Smooth muscle cell (in vitro differentiated cells): ENCODE measurements around the gene TPI1. TPM values are rescaled to one million over a fixed set of nuclear protein-coding genes. Genes with fewer than 3 reads are reported as not detected.

Experiments used
- DNase-seq: peaks from one replicate; lab custom pipeline; 2025; ENCODE audit not compliant: unreplicated experiment; lab: John Stamatoyannopoulos, UW
- H2AFZ ChIP-seq: fragments of 200-600 bp; sonication (generic); 2 replicates; pipeline ENCODE4 v1.6.0; 2016; ENCODE audit warnings: antibody characterized with exemption, low read depth, mild to moderate bottlenecking
- H3F3A ChIP-seq: fragments of 200-600 bp; sonication (generic); 2 replicates; pipeline ENCODE4 v1.6.0; 2017; ENCODE audit warnings: antibody characterized with exemption, low read depth
- H3K27ac ChIP-seq: fragments of 200-600 bp; sonication (generic); 2 replicates; pipeline ENCODE4 v1.5.1; 2016; ENCODE audit warnings: low read depth, mild to moderate bottlenecking
- H3K27me3 ChIP-seq: fragments of 200-600 bp; sonication (generic); 2 replicates; pipeline ENCODE4 v1.6.1; 2016; ENCODE audit warnings: low read depth, mild to moderate bottlenecking
- H3K36me3 ChIP-seq: fragments of 200-600 bp; sonication (generic); 2 replicates; pipeline ENCODE4 v1.5.1; 2016; ENCODE audit warnings: low read depth
- H3K4me1 ChIP-seq: fragments of 200-600 bp; sonication (generic); 2 replicates; pipeline ENCODE4 v1.5.1; 2016; ENCODE audit warnings: low read depth
- H3K4me2 ChIP-seq: fragments of 200-600 bp; sonication (generic); 2 replicates; pipeline ENCODE4 v1.6.0; 2016; ENCODE audit warnings: mild to moderate bottlenecking
- H3K4me3 ChIP-seq: fragments of 200-600 bp; sonication (generic); 2 replicates; pipeline ENCODE4 v1.5.1; 2016; ENCODE audit warnings: mild to moderate bottlenecking
- H3K79me2 ChIP-seq: fragments of 200-600 bp; sonication (generic); 2 replicates; pipeline ENCODE4 v1.6.0; 2016; ENCODE audit warnings: low read depth, mild to moderate bottlenecking
- H3K9ac ChIP-seq: fragments of 200-600 bp; sonication (generic); 2 replicates; pipeline ENCODE4 v1.6.0; 2016; ENCODE audit warnings: low read depth
- H3K9me3 ChIP-seq: fragments of 200-600 bp; sonication (generic); replicated peaks from 2 replicates; pipeline ENCODE4 v1.5.1; 2016; ENCODE audit warnings: low read depth
- H4K20me1 ChIP-seq: fragments of 200-600 bp; sonication (generic); 2 replicates; pipeline ENCODE4 v1.6.0; 2016; ENCODE audit warnings: low read depth
- WGBS: methylation state at CpG from one replicate; pipeline ENCODE4 v1.1.7; 2016; ENCODE audit warnings: low lambda C conversion rate; 5-methylcytosine and 5-hydroxymethylcytosine counted together
- polyA plus RNA-seq: library from polyadenylated mRNA; unstranded; fragments of >200 nt; fragmentation: Nextera tagmentation; extraction: Ambion mirVana; gene quantifications from 2 replicates; pipeline ENCODE4 v1.2.1, GENCODE V29; 2016
- total RNA-seq: library from RNA; depleted of rRNA; stranded (reverse); fragments of >200 nt; gene quantifications from 2 replicates; pipeline ENCODE4 v1.2.3, GENCODE V29; 2014
- TF ChIP-seq, protein P1 (sequence below): fragments of 200-600 bp; sonication (generic); IDR thresholded peaks from 2 replicates; pipeline ENCODE4 v1.5.1; 2017; ENCODE audit warnings: borderline replicate concordance, mild to moderate bottlenecking, antibody characterized with exemption; ENCODE audit not compliant: insufficient read depth, poor library complexity, severe bottlenecking

TPI1 gene
- total RNA-seq = 1,112 and 1,199 TPM in 2 replicates
- polyA plus RNA-seq = 2,097 and 2,100 TPM in 2 replicates

DNA sequence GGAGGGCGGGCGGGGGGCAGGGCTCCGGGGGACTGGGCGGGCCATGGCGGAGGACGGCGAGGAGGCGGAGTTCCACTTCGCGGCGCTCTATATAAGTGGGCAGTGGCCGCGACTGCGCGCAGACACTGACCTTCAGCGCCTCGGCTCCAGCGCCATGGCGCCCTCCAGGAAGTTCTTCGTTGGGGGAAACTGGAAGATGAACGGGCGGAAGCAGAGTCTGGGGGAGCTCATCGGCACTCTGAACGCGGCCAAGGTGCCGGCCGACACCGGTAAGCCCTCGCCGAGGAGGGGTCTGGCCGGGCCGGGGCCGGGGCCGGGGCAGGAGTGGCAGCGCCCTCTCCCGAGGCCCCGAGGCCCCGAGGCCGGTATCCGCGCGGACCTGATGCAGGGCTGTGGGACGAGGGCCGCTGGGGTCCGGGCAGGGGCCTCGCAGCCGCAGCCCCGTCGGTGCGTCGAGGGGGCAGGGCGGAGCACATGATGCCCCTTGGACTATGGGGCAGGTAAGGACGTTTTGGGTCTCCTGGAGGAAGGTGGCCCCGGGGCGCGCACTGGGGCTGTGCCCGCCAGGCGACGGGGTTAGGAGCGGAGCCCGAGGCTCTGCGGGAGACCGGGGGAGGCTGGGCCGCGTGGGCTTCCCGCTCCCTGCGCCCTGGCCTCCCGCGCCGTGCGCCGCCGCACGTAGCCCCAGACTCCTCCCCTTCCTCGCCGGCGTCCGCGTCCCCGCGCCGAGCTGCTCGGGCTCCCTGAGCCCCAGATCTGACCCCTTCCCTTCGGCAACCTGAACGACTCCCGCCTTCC is at the start of gene TPI1:
Gene TPI1, plus strand, starts transcription at position 119 of the 798 bp plus-strand sequence. Its CDS starts 36 bp downstream, at position 155.
- H3K36me3 ChIP-seq = no peaks in the 10 kb centered on the region
- H3K4me2 ChIP-seq = peak within 1 kb of the TSS; percentile 97
- H3K4me3 ChIP-seq = peak within 1 kb of the TSS; percentile 99
- peak within 1 kb of the TSS; percentile 72 for H2AFZ ChIP-seq
- peak within 1 kb of the TSS; percentile 76 for H3K27ac ChIP-seq
- TF ChIP-seq, protein P1, sequence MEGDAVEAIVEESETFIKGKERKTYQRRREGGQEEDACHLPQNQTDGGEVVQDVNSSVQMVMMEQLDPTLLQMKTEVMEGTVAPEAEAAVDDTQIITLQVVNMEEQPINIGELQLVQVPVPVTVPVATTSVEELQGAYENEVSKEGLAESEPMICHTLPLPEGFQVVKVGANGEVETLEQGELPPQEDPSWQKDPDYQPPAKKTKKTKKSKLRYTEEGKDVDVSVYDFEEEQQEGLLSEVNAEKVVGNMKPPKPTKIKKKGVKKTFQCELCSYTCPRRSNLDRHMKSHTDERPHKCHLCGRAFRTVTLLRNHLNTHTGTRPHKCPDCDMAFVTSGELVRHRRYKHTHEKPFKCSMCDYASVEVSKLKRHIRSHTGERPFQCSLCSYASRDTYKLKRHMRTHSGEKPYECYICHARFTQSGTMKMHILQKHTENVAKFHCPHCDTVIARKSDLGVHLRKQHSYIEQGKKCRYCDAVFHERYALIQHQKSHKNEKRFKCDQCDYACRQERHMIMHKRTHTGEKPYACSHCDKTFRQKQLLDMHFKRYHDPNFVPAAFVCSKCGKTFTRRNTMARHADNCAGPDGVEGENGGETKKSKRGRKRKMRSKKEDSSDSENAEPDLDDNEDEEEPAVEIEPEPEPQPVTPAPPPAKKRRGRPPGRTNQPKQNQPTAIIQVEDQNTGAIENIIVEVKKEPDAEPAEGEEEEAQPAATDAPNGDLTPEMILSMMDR = peak; percentile 12
- 2% methylated on average over 59 of the region's 86 CpGs for WGBS
- H3K9me3 ChIP-seq = no peaks in the 10 kb centered on the region
- H3K9ac ChIP-seq = peak within 1 kb of the TSS; percentile 94
- DNase-seq = peak; percentile 68
- H3K27me3 ChIP-seq = no peaks in the 10 kb centered on the region
- H3K4me1 ChIP-seq = peaks cover 8% of the 10 kb centered on the region
- H3K79me2 ChIP-seq = peaks cover 20% of the 10 kb centered on the region
- peaks cover 47% of the 10 kb centered on the region for H4K20me1 ChIP-seq
- H3F3A ChIP-seq = peaks cover 58% of the 10 kb centered on the region

DNA sequence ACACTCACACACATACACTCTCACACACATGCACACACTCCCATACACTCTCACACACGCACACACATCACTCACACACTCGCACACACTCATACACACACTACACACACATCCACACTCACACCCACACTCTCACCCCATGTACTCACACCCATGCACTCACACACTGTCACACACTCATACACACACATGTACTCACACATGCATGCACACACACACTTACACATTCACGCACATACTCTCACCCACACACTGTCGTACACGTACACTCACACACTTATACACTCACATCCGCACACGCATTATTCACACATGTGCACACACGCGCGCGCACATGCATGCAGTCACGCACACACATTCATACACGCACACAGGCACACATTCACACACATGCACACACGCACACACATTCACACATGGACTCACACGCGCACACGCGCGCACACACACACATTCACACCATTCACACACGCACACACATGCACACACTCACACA is 49.6 kb upstream of the TPI1 start:
- H3K4me3 ChIP-seq = no peak overlapping the region

DNA sequence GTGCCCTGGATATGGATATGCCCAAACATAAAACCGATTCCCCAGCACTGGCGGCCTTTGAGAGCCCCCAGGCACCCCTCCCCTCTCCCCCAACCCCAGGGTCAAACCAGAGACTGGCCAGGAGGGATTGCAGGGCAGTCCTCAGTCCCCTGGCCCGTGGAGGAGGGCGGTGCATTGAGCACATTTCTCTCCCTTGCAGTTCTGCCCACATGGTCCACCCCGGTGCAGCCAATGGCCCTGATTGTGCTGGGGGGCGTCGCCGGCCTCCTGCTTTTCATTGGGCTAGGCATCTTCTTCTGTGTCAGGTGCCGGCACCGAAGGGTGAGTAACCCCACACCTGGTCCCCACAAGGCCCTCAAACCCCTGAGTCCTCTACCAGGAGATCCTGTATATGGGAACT is 49.1 kb upstream of the TPI1 start:
- H3K9me3 ChIP-seq = no peaks in the 10 kb centered on the region
- H3K4me2 ChIP-seq = no peak overlapping the region
- H3K36me3 ChIP-seq = no peaks in the 10 kb centered on the region
- H3K79me2 ChIP-seq = no peaks in the 10 kb centered on the region
- DNase-seq = no peak
- H4K20me1 ChIP-seq = no peaks in the 10 kb centered on the region
- no peak overlapping the region for H3K9ac ChIP-seq
- peaks cover 25% of the 10 kb centered on the region for H3K4me1 ChIP-seq
- TF ChIP-seq, protein P1 = no peak
- 69% methylated on average over 10 of the region's 10 CpGs for WGBS
- no peak overlapping the region for H3K4me3 ChIP-seq
- no peak overlapping the region for H2AFZ ChIP-seq
- H3K27me3 ChIP-seq = peaks cover 5% of the 10 kb centered on the region
- no peaks in the 10 kb centered on the region for H3F3A ChIP-seq
- H3K27ac ChIP-seq = no peak overlapping the region

More for the DNA sequence above, 49.6 kb upstream of the TPI1 start:
- Histone ChIP-seq H3K9me3 (no peaks in the 10 kb centered on the region), H3K36me3 (no peaks in the 10 kb centered on the region), H3F3A (no peaks in the 10 kb centered on the region), H3K79me2 (no peaks in the 10 kb centered on the region), H4K20me1 (no peaks in the 10 kb centered on the region), H3K9ac (no peak overlapping the region), H3K4me2 (no peak overlapping the region), H3K27ac (no peak overlapping the region), H2AFZ (no peak overlapping the region), H3K27me3 (peaks cover 2% of the 10 kb centered on the region), H3K4me1 (peaks cover 23% of the 10 kb centered on the region)
- TF ChIP-seq, protein P1 = no peak
- WGBS = 93% methylated on average over 20 of the region's 20 CpGs
- DNase-seq = no peak
